ENCODE data around the gene MYO1E.
"Not testable (repeated sequence)": the region's sequence is repeated elsewhere in the genome, so short reads cannot be mapped to it uniquely, and the experiment has no call there.

The MYO1E gene

GRCh38 chr15:59289574-59289973 lies 83.1 kb downstream of the MYO1E start:
- no peak for DNase-seq

- no peak for DNase-seq
Measured at GRCh38 chr15:59283717-59284391, 88.8 kb downstream of the MYO1E start.

DNA sequence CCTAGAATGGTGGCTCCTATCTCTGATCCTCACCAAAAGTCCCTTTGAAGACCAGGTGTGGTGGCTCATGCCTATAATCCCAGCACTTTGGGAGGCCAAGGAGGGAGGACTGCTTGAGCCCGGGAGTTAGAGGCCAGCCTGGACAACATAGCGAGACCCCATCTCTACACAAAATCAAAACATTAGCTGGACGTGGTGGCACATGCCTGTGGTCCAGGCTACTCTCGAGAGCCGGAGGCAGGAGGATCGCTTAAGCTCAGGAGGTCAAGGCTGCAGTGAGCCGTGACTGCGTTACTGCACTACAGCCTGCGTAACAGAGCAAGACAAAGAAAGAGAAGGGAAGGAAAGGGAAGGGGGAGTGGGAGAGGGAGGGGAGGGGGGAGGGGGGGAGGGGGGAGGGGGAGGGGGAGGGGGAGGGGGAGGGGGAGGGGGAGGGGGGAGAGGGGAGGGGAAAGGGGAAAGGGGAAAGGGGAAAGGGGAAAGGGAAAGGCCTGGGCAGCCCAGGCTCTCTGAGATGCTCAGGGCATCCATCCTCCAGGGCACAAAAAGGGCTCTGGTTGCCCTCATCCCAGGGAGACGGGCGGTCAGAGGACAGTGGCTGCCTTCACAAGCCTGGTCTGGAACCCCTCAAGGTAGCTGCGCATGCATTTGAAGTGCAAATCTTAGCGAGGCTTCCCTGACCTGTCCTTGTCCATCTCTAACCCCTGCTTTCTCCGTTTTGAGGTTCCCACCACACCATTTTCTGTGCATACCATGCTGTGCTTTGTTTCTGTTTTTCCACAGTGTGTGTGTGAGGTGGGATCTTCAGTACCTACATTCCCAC lies 89.9 kb downstream of the MYO1E start:
- DNase-seq: no peak

DNA sequence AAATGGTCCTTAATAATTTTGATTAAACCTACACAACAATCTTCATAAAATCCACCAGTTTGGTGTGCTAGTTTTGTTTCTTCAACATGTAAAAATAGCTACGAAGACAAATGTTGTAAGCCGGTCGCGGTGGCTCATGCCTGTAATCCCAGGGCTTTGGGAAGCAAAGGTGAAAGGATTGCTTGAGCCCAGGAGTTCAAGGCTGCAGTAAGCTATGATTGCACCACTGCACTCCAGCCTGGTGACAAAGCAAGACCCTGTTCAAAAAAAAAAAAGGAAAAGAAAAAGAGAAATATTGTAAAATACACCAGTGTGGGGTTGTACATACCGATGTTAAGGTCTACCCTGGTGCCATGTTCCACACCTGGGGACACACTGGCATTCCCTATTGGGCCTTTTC lies 91.0 kb downstream of the MYO1E start:
- no peak for DNase-seq

GRCh38 chr15:59280855-59281254 lies 91.8 kb downstream of the MYO1E start:
- DNase-seq: no peak

- not testable (repeated sequence) for DNase-seq
Measured at GRCh38 chr15:59280292-59280691, 92.4 kb downstream of the MYO1E start.

GRCh38 chr15:59279023-59279422 lies 93.6 kb downstream of the MYO1E start:
- no peak for DNase-seq

GRCh38 chr15:59278120-59278519 lies 94.6 kb downstream of the MYO1E start:
- DNase-seq: no peak

GRCh38 chr15:59276225-59277178 lies 96.2 kb downstream of the MYO1E start:
- DNase-seq: no peak

DNA sequence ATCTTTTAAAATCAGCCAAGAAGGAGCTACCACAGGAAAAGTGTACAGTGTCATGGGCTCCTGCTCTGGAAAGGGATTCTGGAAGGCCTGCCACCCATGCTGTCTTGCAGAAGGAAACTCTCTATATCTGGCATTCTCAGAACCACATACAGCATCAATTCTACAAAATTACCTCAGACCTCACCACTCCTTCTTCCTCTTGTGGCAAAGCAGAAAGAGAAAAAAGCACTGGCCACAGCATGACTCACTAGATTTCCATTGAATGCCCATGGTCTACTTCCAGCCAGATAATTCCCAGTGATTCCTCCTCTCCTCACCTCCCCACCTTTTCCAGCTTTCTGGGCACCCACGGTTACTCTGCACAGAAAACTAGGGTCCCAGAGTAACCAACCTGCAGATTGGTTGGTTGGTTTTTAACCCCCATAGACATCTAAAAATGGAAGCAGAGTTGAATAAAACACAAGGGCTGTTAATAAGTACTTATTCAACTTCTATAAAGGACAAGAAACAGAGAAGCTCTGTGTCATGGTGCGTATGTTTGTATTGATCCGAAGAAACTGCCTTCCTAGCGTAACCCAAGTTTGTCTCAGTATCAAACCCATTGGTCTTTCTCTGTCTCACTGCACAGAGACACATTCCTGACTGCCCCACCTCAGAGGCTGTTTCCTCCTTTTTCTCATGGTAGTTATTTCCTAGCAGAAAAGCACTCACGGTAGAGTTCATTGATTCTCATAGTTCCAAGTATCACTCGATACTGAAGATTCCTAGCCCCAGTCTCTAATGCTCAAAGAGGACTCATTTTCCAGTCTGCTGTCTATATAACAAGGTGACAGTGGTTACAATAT lies 98.3 kb downstream of the MYO1E start:
- peak; percentile 66 for DNase-seq

- DNase-seq: no peak
Measured at GRCh38 chr15:59273234-59273633, 99.4 kb downstream of the MYO1E start.

GRCh38 chr15:59271595-59272201 lies 101.0 kb downstream of the MYO1E start:
- DNase-seq: no peak

DNA sequence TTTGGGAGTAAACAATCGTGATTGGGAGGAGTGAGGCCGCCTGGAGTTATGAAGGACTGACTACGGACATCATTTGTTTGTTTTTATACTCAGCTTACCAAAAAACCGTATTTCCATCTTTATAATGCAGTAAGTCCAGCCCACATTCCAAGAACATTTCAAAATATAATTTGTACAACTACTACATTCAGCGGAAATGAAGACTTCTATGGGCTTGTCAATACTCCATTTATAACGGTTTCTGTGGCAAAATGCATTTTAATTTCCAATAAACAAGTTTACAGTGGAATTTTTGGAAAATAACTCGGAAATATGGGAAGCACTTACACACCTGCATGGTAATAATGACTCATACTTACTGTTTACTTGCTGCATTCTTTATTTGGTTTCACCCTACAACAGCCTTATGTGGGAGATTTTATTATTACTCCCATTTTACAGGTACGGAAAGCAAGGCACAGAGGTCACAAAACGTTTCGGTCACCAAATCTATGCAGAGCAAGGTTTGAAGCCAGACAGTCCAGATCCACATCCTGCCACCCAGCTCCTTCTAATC lies 103.7 kb downstream of the MYO1E start:
- DNase-seq: no peak

DNA sequence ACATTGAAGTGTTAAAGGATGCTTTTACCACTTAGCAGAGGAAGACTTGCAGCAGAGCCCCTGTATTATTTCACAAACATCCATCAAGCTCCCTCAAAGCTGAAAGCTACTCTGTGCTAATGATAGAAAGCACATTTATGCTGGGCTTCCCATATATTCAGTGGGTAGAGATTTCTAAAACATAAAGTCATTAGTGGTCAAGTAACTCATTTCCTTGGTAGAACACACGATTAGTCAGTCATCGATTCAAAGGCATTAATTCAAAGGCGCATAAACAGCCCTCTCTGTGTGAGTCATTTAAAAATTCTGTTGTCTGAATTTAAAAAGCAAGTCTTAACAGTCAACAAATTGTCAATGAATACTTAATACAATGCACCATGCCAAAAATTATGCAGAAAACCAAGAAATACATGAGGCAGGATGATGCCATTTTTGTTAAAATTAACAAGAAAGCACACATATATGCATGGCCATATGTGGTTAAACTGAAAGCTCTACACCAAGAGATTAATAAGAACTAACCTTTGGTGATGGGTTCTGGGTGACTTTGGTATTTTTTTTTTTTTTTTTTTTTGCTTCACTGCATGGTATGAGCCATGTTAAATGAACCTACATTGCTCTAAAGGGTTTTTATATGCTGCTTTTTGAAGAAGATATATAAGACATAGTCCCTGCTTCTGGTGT lies 104.4 kb downstream of the MYO1E start:
- DNase-seq: peak; percentile 79

DNA sequence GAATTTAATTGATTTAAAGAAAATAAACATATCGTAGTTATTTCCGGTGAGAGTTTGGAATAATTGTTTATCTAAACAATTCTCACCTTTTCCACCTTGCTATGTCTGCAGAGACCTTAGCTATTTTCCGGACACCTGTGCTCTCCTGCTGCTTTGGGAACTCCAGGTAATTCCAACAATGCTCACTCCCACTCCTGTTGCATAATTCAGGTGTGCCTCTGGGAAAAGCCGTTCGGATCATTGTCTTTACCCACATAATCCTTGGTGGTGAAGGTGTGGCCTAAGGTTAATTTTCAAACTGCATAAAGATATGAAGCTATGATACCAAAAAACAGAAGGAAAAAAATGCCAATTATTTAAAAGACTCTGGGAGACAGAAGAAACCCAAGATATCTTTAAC lies 106.6 kb downstream of the MYO1E start:
- DNase-seq: no peak

- no peak for DNase-seq
Measured at GRCh38 chr15:59262316-59262715, 110.4 kb downstream of the MYO1E start.

DNA sequence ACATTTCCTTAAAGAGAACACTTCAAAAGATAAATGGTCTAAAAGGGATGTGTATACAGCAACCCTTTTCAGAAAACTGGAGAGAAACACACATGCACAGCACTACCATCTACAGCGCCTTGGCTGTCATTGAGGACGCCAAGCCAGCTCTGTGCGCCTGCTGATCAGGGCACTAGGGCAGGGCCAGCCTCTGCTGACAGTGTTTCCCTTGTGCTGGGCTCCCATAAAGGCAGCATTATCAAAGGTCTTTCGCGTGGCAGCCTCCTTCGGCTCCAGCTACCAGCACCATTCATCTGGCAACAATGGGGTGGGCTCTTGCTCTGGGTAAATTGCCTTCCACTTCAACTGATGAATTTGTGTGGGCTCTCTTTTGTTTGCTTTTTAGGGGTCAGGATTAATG lies 112.6 kb downstream of the MYO1E start:
- DNase-seq: no peak

DNA sequence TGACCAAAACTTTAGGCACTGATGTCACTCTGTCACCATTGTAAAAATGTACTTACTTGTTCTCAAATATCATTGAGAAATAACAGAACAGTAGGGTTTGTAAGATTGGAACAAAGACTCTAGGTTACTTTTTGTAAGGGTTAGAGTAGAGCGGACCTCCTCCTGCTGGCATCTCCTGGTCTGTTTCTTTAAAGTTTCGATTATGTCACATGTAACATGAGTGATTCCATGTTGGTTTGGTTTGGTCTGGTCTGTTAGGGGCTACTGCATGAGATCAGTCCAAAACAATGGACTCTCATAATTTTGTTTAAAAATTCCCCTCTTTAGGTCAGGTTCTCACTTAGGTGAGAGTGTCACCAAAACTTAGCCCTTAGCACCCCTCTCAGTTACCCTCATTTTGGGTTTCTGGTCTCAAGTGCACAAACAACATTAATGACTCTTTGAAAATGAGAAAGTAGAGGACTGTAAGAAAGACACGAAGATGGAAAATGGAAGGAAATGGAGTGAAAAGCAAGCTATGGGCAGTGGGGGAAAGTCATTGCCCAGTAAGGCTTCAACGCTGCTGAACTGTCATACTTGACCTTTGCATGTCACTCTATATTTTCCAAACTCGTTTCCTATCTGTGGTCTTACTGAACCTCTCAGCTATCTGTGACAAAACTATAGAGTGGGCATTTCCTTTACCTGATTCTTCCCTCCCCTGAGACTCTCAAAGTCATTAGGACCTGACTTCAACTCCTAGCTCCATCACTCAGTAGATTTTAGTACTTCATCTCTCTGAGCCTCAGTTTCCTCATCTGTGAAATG lies 113.3 kb downstream of the MYO1E start:
- DNase-seq: no peak

DNA sequence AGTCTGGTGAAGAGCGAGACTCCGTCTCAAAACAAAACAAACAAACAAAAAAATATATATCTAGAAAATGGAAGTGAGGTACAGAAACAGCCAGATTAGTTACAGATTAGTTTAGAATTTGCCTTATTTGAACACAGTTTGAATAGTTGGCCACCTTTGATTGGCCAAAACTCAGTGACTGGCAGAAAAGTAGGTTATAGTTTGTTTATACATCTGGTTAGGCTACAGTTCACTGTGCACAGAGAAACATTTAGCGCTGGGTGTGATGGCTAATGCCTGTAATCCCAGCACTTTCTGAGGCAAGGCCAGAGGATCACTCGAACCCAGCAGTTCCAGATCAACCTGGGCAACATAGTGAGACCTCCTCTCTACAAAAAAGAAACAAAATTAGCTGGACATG lies 114.4 kb downstream of the MYO1E start:
- DNase-seq: no peak

DNA sequence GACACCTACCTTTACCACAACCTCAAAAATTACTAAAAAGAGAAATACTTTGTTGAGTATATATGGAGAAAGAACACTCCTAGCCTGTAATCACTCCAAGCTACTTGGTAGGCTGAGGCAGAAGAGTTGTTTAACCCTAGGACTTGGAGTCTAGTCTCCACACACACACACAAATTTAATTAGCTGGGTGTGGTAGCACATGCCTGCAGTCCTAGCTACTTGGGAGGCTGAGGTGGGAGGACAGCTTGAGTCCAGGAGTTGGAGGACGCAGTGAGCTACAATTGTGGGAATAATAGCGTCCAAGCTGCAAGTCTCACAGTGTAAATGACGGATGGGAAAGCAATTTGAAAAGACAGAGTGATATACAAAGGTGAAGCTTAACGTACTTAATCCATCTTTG lies 115.5 kb downstream of the MYO1E start:
- DNase-seq: no peak

Data from fibroblast of skin of right biceps (primary cell).